ENCODE results near the gene TUBA8. TPM values are rescaled to one million over a fixed set of nuclear protein-coding genes. Genes with fewer than 3 reads are reported as not detected.

The TUBA8 gene
- 1.6 and 1.9 TPM in 2 replicates for total RNA-seq (2014; rRNA removed)
- Bru-seq, nascent RNA: percentile 41 among the genes with signal in this experiment
- BruChase-seq, experiment 1, labeled RNA remaining after a 6-hour chase: percentile 53 among the genes with signal in this experiment
- percentile 59 among the genes with signal in this experiment for BruChase-seq, experiment 2, labeled RNA remaining after a 2-hour chase
- long read RNA-seq, partial matches to known transcripts: 2 of 9 reads
- long read RNA-seq, other reads (novel, unspliced or antisense): 5 of 9 reads

- H3K79me2 ChIP-seq (ENCODE audit: low read length): no peaks in the 10 kb centered on the region
- no peaks in the 10 kb centered on the region for H3K27me3 ChIP-seq (ENCODE audit: low read length)
- H3K9me3 ChIP-seq (ENCODE audit: low read length): no peaks in the 10 kb centered on the region
- H3K27ac ChIP-seq (ENCODE audit: low read length): no peak within 1 kb of the TSS
- H3K4me1 ChIP-seq (ENCODE audit: insufficient read depth, low read length): no peaks in the 10 kb centered on the region
- peak within 1 kb of the TSS; percentile 91 for H3K4me2 ChIP-seq (ENCODE audit: low read length)
- no peaks in the 10 kb centered on the region for H3K36me3 ChIP-seq (ENCODE audit: low read depth, low read length)
- POLR2A ChIA-PET (ENCODE audit: unreplicated experiment): interaction anchor here (0.6 kb wide), 1 partner anchor 123 kb away, joined by 3 read pairs; no protein-coding TSS in a partner anchor
- peak within 1 kb of the TSS; percentile 76; the same call in 1 of the 2 replicates for H2AFZ ChIP-seq (ENCODE audit: low read length)
- no peaks in the 10 kb centered on the region for H3F3A ChIP-seq (ENCODE audit: low read length, unreplicated experiment)
- TF ChIP-seq EZH2 (IDR thresholded peaks at IDR 0.05; ENCODE audit: low read length, unreplicated experiment) (no peak), EZH2phosphoT487 (IDR thresholded peaks at IDR 0.05; ENCODE audit: borderline replicate concordance, low read length) (no peak)
- TF ChIP-seq, protein P1, sequence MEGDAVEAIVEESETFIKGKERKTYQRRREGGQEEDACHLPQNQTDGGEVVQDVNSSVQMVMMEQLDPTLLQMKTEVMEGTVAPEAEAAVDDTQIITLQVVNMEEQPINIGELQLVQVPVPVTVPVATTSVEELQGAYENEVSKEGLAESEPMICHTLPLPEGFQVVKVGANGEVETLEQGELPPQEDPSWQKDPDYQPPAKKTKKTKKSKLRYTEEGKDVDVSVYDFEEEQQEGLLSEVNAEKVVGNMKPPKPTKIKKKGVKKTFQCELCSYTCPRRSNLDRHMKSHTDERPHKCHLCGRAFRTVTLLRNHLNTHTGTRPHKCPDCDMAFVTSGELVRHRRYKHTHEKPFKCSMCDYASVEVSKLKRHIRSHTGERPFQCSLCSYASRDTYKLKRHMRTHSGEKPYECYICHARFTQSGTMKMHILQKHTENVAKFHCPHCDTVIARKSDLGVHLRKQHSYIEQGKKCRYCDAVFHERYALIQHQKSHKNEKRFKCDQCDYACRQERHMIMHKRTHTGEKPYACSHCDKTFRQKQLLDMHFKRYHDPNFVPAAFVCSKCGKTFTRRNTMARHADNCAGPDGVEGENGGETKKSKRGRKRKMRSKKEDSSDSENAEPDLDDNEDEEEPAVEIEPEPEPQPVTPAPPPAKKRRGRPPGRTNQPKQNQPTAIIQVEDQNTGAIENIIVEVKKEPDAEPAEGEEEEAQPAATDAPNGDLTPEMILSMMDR (conservative IDR thresholded peaks at IDR 0.05; ENCODE audit: low read depth, low read length): no peak
- DNase-seq (peak; percentile 27), ATAC-seq (peak; percentile 83)
- BruUV-seq (replicated peaks): no TSS peak
- H4K20me1 ChIP-seq (ENCODE audit: low read length): no peaks in the 10 kb centered on the region
- H3K9me2 ChIP-seq (replicated peaks; ENCODE audit: low read length): no peaks in the 10 kb centered on the region
- intact Hi-C loops (cut with micrococcal nuclease): no loop called here
- CTCF ChIA-PET: no interaction called here
- no peak within 1 kb of the TSS for H3K9ac ChIP-seq (ENCODE audit: low read length)
- peak within 1 kb of the TSS; percentile 63 for H3K4me3 ChIP-seq (ENCODE audit: low read length)
Observed at GRCh38 chr22:18110194-18110953, at the start of gene TUBA8. Gene TUBA8 (plus strand): TSS chr22:18110809. CDS start chr22:18110866, 57 bp downstream.

DNA sequence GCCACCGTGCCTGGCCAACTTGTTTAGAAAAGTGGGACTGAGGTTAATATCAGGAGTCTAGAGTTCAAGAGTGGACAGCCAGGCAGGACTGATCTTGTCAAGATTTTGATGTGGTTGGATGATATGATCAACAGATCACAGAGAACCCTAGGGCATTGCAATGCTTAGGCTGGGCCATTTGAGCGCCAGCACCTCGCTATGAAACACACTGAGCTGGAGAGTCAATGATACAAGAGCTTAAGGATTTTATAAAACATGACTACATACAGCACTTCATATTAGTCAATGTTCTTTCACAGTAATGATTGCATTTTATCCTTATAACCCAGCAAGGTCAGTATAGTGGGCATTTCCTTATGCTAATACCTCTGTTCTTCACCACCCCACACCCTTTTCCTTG is 48.2 kb upstream of the TUBA8 start:
- H3K9me2 ChIP-seq (replicated peaks; ENCODE audit: low read length): no peaks in the 10 kb centered on the region
- POLR2A ChIA-PET (ENCODE audit: unreplicated experiment): no interaction called here
- H3K4me1 ChIP-seq (ENCODE audit: insufficient read depth, low read length): peaks cover 50% of the 10 kb centered on the region
- CTCF ChIA-PET: interaction anchor here (0.6 kb wide), 1 partner anchor 14 kb away, joined by 3 read pairs; no protein-coding TSS in a partner anchor
- H3K36me3 ChIP-seq (ENCODE audit: low read depth, low read length): no peaks in the 10 kb centered on the region
- H3K4me3 ChIP-seq (ENCODE audit: low read length): no peak overlapping the region
- H3K27me3 ChIP-seq (ENCODE audit: low read length): no peaks in the 10 kb centered on the region
- BruUV-seq (replicated peaks): no TSS peak
- H3K4me2 ChIP-seq (ENCODE audit: low read length): no peak overlapping the region
- no peaks in the 10 kb centered on the region for H4K20me1 ChIP-seq (ENCODE audit: low read length)
- H3K9ac ChIP-seq (ENCODE audit: low read length): no peak overlapping the region
- no peak for TF ChIP-seq EZH2phosphoT487 (IDR thresholded peaks at IDR 0.05; ENCODE audit: borderline replicate concordance, low read length)
- TF ChIP-seq, protein P1 (conservative IDR thresholded peaks at IDR 0.05; ENCODE audit: low read depth, low read length): no peak
- no peak for TF ChIP-seq EZH2 (IDR thresholded peaks at IDR 0.05; ENCODE audit: low read length, unreplicated experiment)
- H3K9me3 ChIP-seq (ENCODE audit: low read length): no peaks in the 10 kb centered on the region
- ATAC-seq: no peak
- no peaks in the 10 kb centered on the region for H3F3A ChIP-seq (ENCODE audit: low read length, unreplicated experiment)
- DNase-seq: no peak
- no peak overlapping the region for H2AFZ ChIP-seq (ENCODE audit: low read length)
- H3K27ac ChIP-seq (ENCODE audit: low read length): peak overlapping the region; percentile 79
- H3K79me2 ChIP-seq (ENCODE audit: low read length): no peaks in the 10 kb centered on the region
- intact Hi-C loops (cut with micrococcal nuclease): no loop called here
